ENCODE measurements around the gene MSH6. TPM values are rescaled to one million over a fixed set of nuclear protein-coding genes. Genes with fewer than 3 reads are reported as not detected.

The MSH6 gene
- total and polyA plus RNA-seq, 9 of the 15 experiments (the other 6 are each of a cell fraction or from before 2014, with no cell fraction given), result 15.3 to 147 (median 80.5) TPM

GRCh38 chr2:47782671-47783485, at the start of gene MSH6 (continued):
- no peak for TF ChIP-seq JUN (IDR thresholded peaks at IDR 0.05; ENCODE audit: borderline replicate concordance, low read depth, low read length)
- TF ChIP-seq JUN (CRISPR knock-in tag; IDR thresholded peaks at IDR 0.05; ENCODE audit: borderline replicate concordance), result no peak
- peak; percentile 89; the same call in 1 of the 2 replicates for TF ChIP-seq EP400 (IDR thresholded peaks at IDR 0.05)
- no peak for TF ChIP-seq ZNF436 (CRISPR knock-in tag; IDR thresholded peaks at IDR 0.05)
- TF ChIP-seq IRF9 (tag; IDR thresholded peaks at IDR 0.05), result no peak
- TF ChIP-seq NUFIP1 (IDR thresholded peaks at IDR 0.05; ENCODE audit: partially characterized antibody), result no peak
- no peak for TF ChIP-seq SRSF9 (IDR thresholded peaks at IDR 0.05; ENCODE audit: borderline replicate concordance, low read depth, low read length)
- peak; percentile 53; the same call in 1 of the 2 replicates for TF ChIP-seq FOXP4 (CRISPR knock-in tag; IDR thresholded peaks at IDR 0.05; ENCODE audit: borderline replicate concordance)
- TF ChIP-seq HBP1 (CRISPR knock-in tag; IDR thresholded peaks at IDR 0.05), result 0 out of 2 replicates have a peak, but pooled peaks have one; percentile 44
- TF ChIP-seq ZNF280A (IDR thresholded peaks at IDR 0.05; ENCODE audit: low read depth, partially characterized antibody), result no peak
- TF ChIP-seq CREB3 (tag; conservative IDR thresholded peaks at IDR 0.05; ENCODE audit: low read depth), result no peak
- no peak for TF ChIP-seq TCF3 (CRISPR knock-in tag; IDR thresholded peaks at IDR 0.05)
- peak; percentile 89; the same call in 1 of the 2 replicates for TF ChIP-seq GTF2E2 (tag; IDR thresholded peaks at IDR 0.05)
- TF ChIP-seq ZNF41 (CRISPR knock-in tag; conservative IDR thresholded peaks at IDR 0.05), result no peak
- TF ChIP-seq E2F6 (IDR thresholded peaks at IDR 0.05; ENCODE audit: borderline replicate concordance in 1 of 2, extremely low read depth in 1 of 2, insufficient read depth in 1 of 2, insufficient read length in 1 of 2, low read depth in 1 of 2, low read length in 1 of 2, poor library complexity in 1 of 2, severe bottlenecking in 1 of 2), result peak; percentile 96 to 97
- TF ChIP-seq ZNF75A (CRISPR knock-in tag; IDR thresholded peaks at IDR 0.05), result no peak
- TF ChIP-seq C11orf30 (IDR thresholded peaks at IDR 0.05; ENCODE audit: low read depth), result no peak
- TF ChIP-seq ZNF239 (CRISPR knock-in tag; IDR thresholded peaks at IDR 0.05), result no peak; the same call in 1 of the 2 replicates
